Trophoblast cell (in vitro differentiated cells and primary cell): Measurements from ENCODE around the gene ASIC1.
A peak's percentile ranks its signal among the peaks of the same experiment; 100 is the strongest.

ENCODE experiments used
- DNase-seq, 2 donors: peaks; one replicate each; pipeline ENCODE4 v3.0.0-alpha.2; 2016
- H2AFZ ChIP-seq: 2 replicates; pipeline ENCODE4 v1.6.1; 2013; ENCODE audit warnings: low read length, moderate library complexity, mild to moderate bottlenecking; ENCODE audit not compliant: insufficient read depth, poor library complexity
- H2AK5ac ChIP-seq: 2 replicates; pipeline ENCODE4 v1.6.1; 2013; ENCODE audit warnings: mild to moderate bottlenecking, low read length
- H2BK120ac ChIP-seq: 2 replicates; pipeline ENCODE4 v1.6.1; 2013; ENCODE audit warnings: low read length, mild to moderate bottlenecking, moderate library complexity; ENCODE audit not compliant: insufficient read depth, poor library complexity
- H2BK12ac ChIP-seq: 2 replicates; pipeline ENCODE4 v1.6.1; 2013; ENCODE audit warnings: mild to moderate bottlenecking, low read length, moderate library complexity
- H2BK5ac ChIP-seq: 2 replicates; pipeline ENCODE4 v1.6.1; 2013; ENCODE audit warnings: low read length, low read depth, moderate library complexity, mild to moderate bottlenecking; ENCODE audit not compliant: poor library complexity
- H3K14ac ChIP-seq: 2 replicates; pipeline ENCODE4 v1.6.1; 2013; ENCODE audit warnings: mild to moderate bottlenecking, low read length
- H3K18ac ChIP-seq: 2 replicates; pipeline ENCODE4 v1.6.1; 2013; ENCODE audit warnings: mild to moderate bottlenecking, low read length
- H3K23ac ChIP-seq: 2 replicates; pipeline ENCODE4 v1.6.1; 2013; ENCODE audit warnings: low read length
- H3K27ac ChIP-seq: 2 replicates; pipeline ENCODE4 v1.5.1; 2013; ENCODE audit warnings: low read depth, mild to moderate bottlenecking, inconsistent platforms, low read length, moderate library complexity
- H3K27me3 ChIP-seq: 2 replicates; pipeline ENCODE4 v1.6.1; 2013; ENCODE audit warnings: inconsistent platforms, mild to moderate bottlenecking, low read length, moderate library complexity; ENCODE audit not compliant: insufficient read depth
- H3K36me3 ChIP-seq, 2 experiments: 1 replicate in 1 of 2; 2 replicates in 1 of 2; pipeline ENCODE4 v1.6.1; 2013; ENCODE audit warnings: low read length in 2 of 2, mild to moderate bottlenecking in 2 of 2, moderate library complexity in 1 of 2; ENCODE audit not compliant: insufficient read depth in 2 of 2, control insufficient read depth in 1 of 2
- H3K4ac ChIP-seq: 2 replicates; pipeline ENCODE4 v1.6.1; 2013; ENCODE audit warnings: low read depth, mild to moderate bottlenecking, low read length, moderate library complexity
- H3K4me1 ChIP-seq, 2 experiments: 1 replicate in 1 of 2; 2 replicates in 1 of 2; pipeline ENCODE4 v1.6.1; 2013; ENCODE audit warnings: low read length in 2 of 2, mild to moderate bottlenecking in 2 of 2, moderate library complexity in 1 of 2; ENCODE audit not compliant: insufficient read depth in 2 of 2, control insufficient read depth in 1 of 2
- H3K4me2 ChIP-seq: 2 replicates; pipeline ENCODE4 v1.6.1; 2013; ENCODE audit warnings: inconsistent platforms, mild to moderate bottlenecking, low read length, moderate library complexity
- H3K4me3 ChIP-seq: 2 replicates; pipeline ENCODE4 v1.5.1; 2013; ENCODE audit warnings: mild to moderate bottlenecking, low read depth, low read length, inconsistent platforms
- H3K79me1 ChIP-seq: one replicate; pipeline ENCODE4 v1.6.1; 2013; ENCODE audit warnings: low read length
- H3K79me2 ChIP-seq: 2 replicates; pipeline ENCODE4 v1.6.1; 2013; ENCODE audit warnings: low read length, mild to moderate bottlenecking; ENCODE audit not compliant: control insufficient read depth, insufficient read depth, poor library complexity
- H3K9ac ChIP-seq: 2 replicates; pipeline ENCODE4 v1.6.1; 2013; ENCODE audit warnings: mild to moderate bottlenecking, low read length
- H3K9me3 ChIP-seq: 2 replicates; pipeline ENCODE4 v1.6.1; 2013; ENCODE audit warnings: low read depth, mild to moderate bottlenecking, control low read depth, inconsistent platforms, low read length; ENCODE audit not compliant: insufficient read depth
- H4K12ac ChIP-seq: 2 replicates; pipeline ENCODE4 v1.6.1; 2013; ENCODE audit warnings: low read depth, mild to moderate bottlenecking, low read length, moderate library complexity
- H4K8ac ChIP-seq: 2 replicates; pipeline ENCODE4 v1.6.1; 2013; ENCODE audit warnings: low read depth, mild to moderate bottlenecking, low read length, moderate library complexity
- H4K91ac ChIP-seq: one replicate; pipeline ENCODE4 v1.6.1; 2013; ENCODE audit warnings: low read depth, mild to moderate bottlenecking, low read length, moderate library complexity
- WGBS: extraction: QIAGEN DNeasy Blood & Tissue Kit; methylation state at CpG from one replicate; pipeline ENCODE4 v1.1.7; 2013; ENCODE audit warnings: missing lambda C conversion rate; ENCODE audit not compliant: insufficient read length, insufficient coverage; ENCODE audit errors: extremely low coverage; 5-methylcytosine and 5-hydroxymethylcytosine counted together

Gene ASIC1

DNA sequence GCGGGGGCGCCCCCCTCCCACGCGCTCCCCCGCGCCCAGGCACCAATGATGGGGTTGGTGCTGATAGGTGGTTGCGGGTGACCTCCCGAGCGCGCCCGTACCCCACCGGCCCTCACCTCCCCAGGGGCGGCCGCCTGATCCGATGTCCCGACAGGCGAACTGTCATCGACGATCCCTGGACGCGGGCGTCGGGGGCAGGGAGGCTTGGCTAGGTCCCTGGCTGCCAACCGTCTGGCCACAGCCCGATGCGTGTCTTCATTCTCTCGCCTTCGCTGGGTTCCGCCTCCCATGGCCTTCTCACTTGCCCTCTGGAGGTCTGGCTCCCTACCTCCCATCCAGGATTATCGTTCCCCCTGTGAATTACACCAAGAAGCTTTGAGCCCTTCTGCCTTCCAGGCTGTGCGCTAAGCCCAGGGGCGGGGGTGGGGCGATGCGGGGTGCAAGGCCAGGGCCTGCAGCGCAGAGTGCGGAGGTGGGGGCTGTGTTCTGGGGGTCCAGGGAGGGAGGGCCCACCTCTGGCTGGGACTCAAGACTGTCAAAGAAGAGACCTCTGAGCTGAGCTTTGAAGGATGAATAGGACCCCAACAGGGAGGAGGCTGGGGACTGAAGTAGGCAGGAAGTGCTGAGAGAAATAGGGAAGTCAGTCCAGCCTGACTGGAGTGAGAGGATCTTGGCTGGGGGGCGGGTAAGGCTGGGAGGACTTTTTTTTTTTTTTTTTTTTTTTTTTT, 24.4 kb upstream of the ASIC1 start:
- Histone ChIP-seq H3K18ac (no peak overlapping the region), H3K14ac (peak overlapping the region; percentile 25), H2AFZ (peak overlapping the region; percentile 89), H2BK12ac (no peak overlapping the region), H4K12ac (peak overlapping the region; percentile 9), H3K9ac (no peak overlapping the region), H3K23ac (no peak overlapping the region), H3K4me1 (peaks cover 5% of the 10 kb centered on the region in 2 experiments), H4K8ac (peak overlapping the region; percentile 72), H3K9me3 (no peaks in the 10 kb centered on the region), H2BK120ac (no peak overlapping the region), H3K27me3 (no peaks in the 10 kb centered on the region), H3K4me2 (peak overlapping the region; percentile 66), H2BK5ac (no peak overlapping the region), H2AK5ac (no peak overlapping the region), H3K4ac (no peak overlapping the region), H3K36me3 (no peaks in the 10 kb centered on the region), H3K79me2 (peaks cover 3% of the 10 kb centered on the region), H3K4me3 (peak overlapping the region; percentile 58), H3K79me1 (peaks cover 4% of the 10 kb centered on the region), H4K91ac (no peak overlapping the region), H3K27ac (no peak overlapping the region)
- WGBS, result no CpG with 5 or more reads among the region's 37 CpGs
- DNase-seq, result no peak

- Histone ChIP-seq H3K79me1 (no peaks in the 10 kb centered on the region), H2AFZ (no peak overlapping the region), H3K4me3 (no peak overlapping the region), H3K4ac (no peak overlapping the region), H2BK120ac (no peak overlapping the region), H3K4me2 (no peak overlapping the region), H3K79me2 (no peaks in the 10 kb centered on the region), H4K12ac (no peak overlapping the region), H4K8ac (no peak overlapping the region), H2AK5ac (no peak overlapping the region), H2BK12ac (no peak overlapping the region), H3K18ac (no peak overlapping the region), H3K27me3 (no peaks in the 10 kb centered on the region), H3K9me3 (no peaks in the 10 kb centered on the region), H3K14ac (no peak overlapping the region), H4K91ac (no peak overlapping the region), H3K36me3 (no peaks in the 10 kb centered on the region), H2BK5ac (no peak overlapping the region), H3K23ac (no peak overlapping the region), H3K4me1 (peaks cover 0 to 3% of the 10 kb centered on the region in 2 experiments), H3K27ac (no peak overlapping the region), H3K9ac (no peak overlapping the region)
- no CpG with 5 or more reads among the region's 4 CpGs for WGBS
- no peak for DNase-seq
These were observed 19.1 kb upstream of the ASIC1 start for GRCh38 chr12:50038336-50038735.

- no peaks in the 10 kb centered on the region for H3K79me2 ChIP-seq
- H3K18ac ChIP-seq, result no peak overlapping the region
- no peak overlapping the region for H4K91ac ChIP-seq
- peaks cover 0 to 3% of the 10 kb centered on the region in 2 experiments for H3K4me1 ChIP-seq
- no peak overlapping the region for H3K4me3 ChIP-seq
- no peak overlapping the region for H2BK120ac ChIP-seq
- H3K9me3 ChIP-seq, result no peaks in the 10 kb centered on the region
- no peaks in the 10 kb centered on the region for H3K27me3 ChIP-seq
- H3K9ac ChIP-seq, result no peak overlapping the region
- H3K14ac ChIP-seq, result no peak overlapping the region
- H3K36me3 ChIP-seq, result no peaks in the 10 kb centered on the region
- no peak overlapping the region for H3K27ac ChIP-seq
- no peak overlapping the region for H2BK5ac ChIP-seq
- DNase-seq, result peak; percentile 91 to 94
- no peak overlapping the region for H3K4me2 ChIP-seq
- no peaks in the 10 kb centered on the region for H3K79me1 ChIP-seq
- no peak overlapping the region for H2BK12ac ChIP-seq
- WGBS, result no CpG with 5 or more reads among the region's 9 CpGs
- H3K4ac ChIP-seq, result no peak overlapping the region
- H4K12ac ChIP-seq, result no peak overlapping the region
- no peak overlapping the region for H4K8ac ChIP-seq
- no peak overlapping the region for H2AFZ ChIP-seq
- no peak overlapping the region for H2AK5ac ChIP-seq
- H3K23ac ChIP-seq, result no peak overlapping the region
These were observed 18.1 kb upstream of the ASIC1 start for GRCh38 chr12:50039151-50039835.

DNA sequence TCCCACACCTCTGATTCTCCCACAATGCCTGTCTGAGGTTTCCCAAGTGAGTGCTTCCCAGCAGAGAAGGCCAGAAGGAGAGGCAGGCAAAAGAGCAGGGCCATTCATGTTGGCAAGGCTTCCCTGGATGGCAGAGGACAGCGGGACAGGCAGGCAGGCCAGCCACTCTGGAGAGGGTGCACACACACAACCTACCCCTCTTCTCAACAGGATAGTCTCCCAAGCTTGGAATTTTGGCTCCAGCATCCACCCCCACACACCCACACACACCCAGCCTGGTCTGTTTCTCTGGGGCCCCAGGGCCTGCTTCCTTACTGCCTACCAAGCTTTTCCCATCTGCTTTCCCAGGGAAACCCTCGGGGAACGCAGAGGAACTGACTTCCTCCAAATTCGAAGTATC, 16.7 kb upstream of the ASIC1 start:
- Histone ChIP-seq H2AK5ac (no peak overlapping the region), H4K8ac (no peak overlapping the region), H3K9ac (no peak overlapping the region), H3K4ac (no peak overlapping the region), H2AFZ (no peak overlapping the region), H3K79me2 (no peaks in the 10 kb centered on the region), H4K12ac (no peak overlapping the region), H2BK5ac (no peak overlapping the region), H3K27ac (no peak overlapping the region), H3K18ac (no peak overlapping the region), H2BK12ac (no peak overlapping the region), H3K79me1 (no peaks in the 10 kb centered on the region), H3K14ac (no peak overlapping the region), H2BK120ac (no peak overlapping the region), H3K4me1 (peaks cover 0 to 3% of the 10 kb centered on the region in 2 experiments), H3K23ac (no peak overlapping the region), H3K4me3 (no peak overlapping the region), H3K9me3 (no peaks in the 10 kb centered on the region), H3K4me2 (no peak overlapping the region), H3K36me3 (no peaks in the 10 kb centered on the region), H4K91ac (no peak overlapping the region), H3K27me3 (no peaks in the 10 kb centered on the region)
- no CpG with 5 or more reads among the region's 4 CpGs for WGBS
- DNase-seq, result no peak
